Tibial nerve (tissue), 4 donors: ENCODE measurements around the gene TBRG1. TPM values are rescaled to one million over a fixed set of nuclear protein-coding genes. Genes with fewer than 3 reads are reported as not detected.
A peak's percentile ranks its signal among the peaks of the same experiment; 100 is the strongest.

Experiments used
- DNase-seq, 2 donors: peaks; one replicate each; pipeline ENCODE4 v3.0.0-alpha.2; 2019; ENCODE audit warnings: low spot score in 2 of 2
- H3K27ac ChIP-seq, 4 donors: fragments of 200-600 bp; sonication (generic) in 3 of 4; one replicate each; pipeline ENCODE4 v1.5.1; 2017 to 2019; ENCODE audit warnings: mild to moderate bottlenecking in 1 of 4
- H3K27me3 ChIP-seq, 2 donors: fragments of 200-600 bp; sonication (generic) in 1 of 2; one replicate each; pipeline versions ENCODE4 v1.5.1 to v1.6.0; 2017 to 2019
- H3K36me3 ChIP-seq, 3 donors: fragments of 200-600 bp; sonication (generic); one replicate each; pipeline ENCODE4 v1.5.1; 2018 to 2019
- H3K4me1 ChIP-seq, 4 donors: fragments of 200-600 bp; sonication (generic) in 3 of 4; one replicate each; pipeline ENCODE4 v1.5.1; 2017 to 2019
- H3K4me3 ChIP-seq, 4 donors: fragments of 200-600 bp; sonication (generic) in 3 of 4; one replicate each; pipeline ENCODE4 v1.5.1; 2017 to 2019; ENCODE audit warnings: mild to moderate bottlenecking in 1 of 4, moderate library complexity in 1 of 4
- H3K9me3 ChIP-seq, 4 donors: fragments of 200-600 bp; sonication (generic) in 3 of 4; one replicate each; pipeline ENCODE4 v1.5.1; 2017 to 2019
- CTCF ChIP-seq, 5 experiments: fragments of 200-600 bp in 3 of 5; fragments of 450-650 bp in 2 of 5; sonication (generic) in 3 of 5; IDR thresholded peaks; one replicate each; pipeline ENCODE4 v1.5.1; 2016 to 2019; ENCODE audit warnings: antibody characterized with exemption in 5 of 5, mild to moderate bottlenecking in 3 of 5, moderate library complexity in 2 of 5
- EP300 ChIP-seq, 2 donors: sonication (generic); formaldehyde crosslinking; IDR thresholded peaks; one replicate each; pipeline ENCODE4 v1.6.1; 2017; ENCODE audit warnings: antibody characterized with exemption in 2 of 2, mild to moderate bottlenecking in 1 of 2
- POLR2A ChIP-seq, 2 donors: fragments of 450-650 bp; IDR thresholded peaks; one replicate each; pipeline ENCODE4 v1.6.1; 2017; ENCODE audit warnings: antibody characterized with exemption in 2 of 2, mild to moderate bottlenecking in 2 of 2, moderate library complexity in 2 of 2
- WGBS, 2 donors: methylation state at CpG; one replicate each; pipeline ENCODE4 v1.1.5; 2018; 5-methylcytosine and 5-hydroxymethylcytosine counted together
- total RNA-seq, 4 donors: library from RNA; depleted of rRNA; stranded (reverse); fragments of >200 nt; gene quantifications; one replicate each; pipeline ENCODE4 v1.1.0, GENCODE V29; 2016

Gene TBRG1
- total RNA-seq, 4 donors from 2014 or later: 32.7 to 45.4 (median 36.4) TPM

DNA sequence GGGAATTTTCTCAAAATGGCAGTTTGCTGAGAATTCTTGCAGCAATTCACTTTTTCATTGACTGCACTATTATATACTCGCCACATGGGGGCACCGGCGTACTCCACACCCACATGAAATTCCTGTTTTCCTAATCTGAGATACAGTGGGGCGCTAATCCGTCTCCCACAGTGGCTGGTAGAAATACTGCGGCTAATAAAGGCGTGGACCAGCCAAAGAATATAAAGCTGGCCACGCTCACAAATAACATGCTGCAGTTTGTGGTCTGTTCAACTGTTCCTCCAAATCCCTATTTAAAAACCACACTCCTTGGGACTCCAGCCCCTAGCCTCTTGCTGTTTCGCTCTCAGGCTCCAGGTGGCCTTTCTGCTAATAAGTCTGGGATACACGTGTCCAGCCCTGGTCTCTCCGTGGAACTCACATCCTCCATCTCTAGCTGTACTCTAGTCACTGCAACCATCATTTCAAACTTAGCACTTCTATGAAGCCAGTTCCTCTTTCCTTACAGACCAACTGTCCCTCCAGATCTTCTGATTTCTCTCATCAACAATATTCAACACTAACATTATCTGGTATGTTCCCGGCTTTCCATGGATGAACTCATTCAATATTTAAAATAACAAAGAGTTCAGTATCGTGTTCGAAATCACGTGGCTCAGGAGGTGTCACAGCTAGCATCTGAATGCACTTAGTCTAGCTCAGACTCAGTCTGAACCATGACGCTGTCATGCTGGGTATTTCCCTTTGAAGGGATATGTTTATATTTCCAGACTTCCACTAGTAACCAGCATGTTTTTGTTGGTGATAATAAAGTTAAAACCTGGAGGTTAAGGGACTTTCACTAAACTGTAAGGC lies 22.0 kb downstream of the TBRG1 start:
- Histone ChIP-seq H3K27ac (peak overlapping the region in 1 of 4 donors; percentile 31), H3K9me3 (no peaks in the 10 kb centered on the region), H3K4me1 (peaks cover 0 to 6% (median 0%) of the 10 kb centered on the region in 4 donors), H3K4me3 (peak overlapping the region in 1 of 4 donors; percentile 21), H3K36me3 (peaks cover 0 to 20% (median 0%) of the 10 kb centered on the region in 3 donors), H3K27me3 (no peaks in the 10 kb centered on the region)
- DNase-seq: peak; percentile 24 to 25
- TF ChIP-seq EP300 (IDR thresholded peaks at IDR 0.05) (no peak), CTCF (IDR thresholded peaks at IDR 0.05) (peak; percentile 75 to 79 (median 77)), POLR2A (IDR thresholded peaks at IDR 0.05) (no peak)
- 17 to 19% methylated on average over 16 of the region's 16 CpGs for WGBS, 2 donors

- H3K27ac ChIP-seq: no peak overlapping the region
- H3K9me3 ChIP-seq: no peaks in the 10 kb centered on the region
- TF ChIP-seq POLR2A (IDR thresholded peaks at IDR 0.05): no peak
- no peak for TF ChIP-seq EP300 (IDR thresholded peaks at IDR 0.05)
- no peak for TF ChIP-seq CTCF (IDR thresholded peaks at IDR 0.05)
- 81 to 84% methylated on average over 3 of the region's 3 CpGs for WGBS, 2 donors
- H3K27me3 ChIP-seq: no peaks in the 10 kb centered on the region
- H3K4me1 ChIP-seq: peaks cover 0 to 6% (median 0%) of the 10 kb centered on the region in 4 donors
- no peak overlapping the region for H3K4me3 ChIP-seq
- H3K36me3 ChIP-seq: peaks cover 0 to 29% (median 0%) of the 10 kb centered on the region in 3 donors
- DNase-seq: no peak
Observed at GRCh38 chr11:124646148-124646547, 23.5 kb downstream of the TBRG1 start.

GRCh38 chr11:124648610-124649009 lies 25.9 kb downstream of the TBRG1 start:
- 61 to 66% methylated on average over 6 of the region's 6 CpGs for WGBS, 2 donors
- Histone ChIP-seq H3K9me3 (no peaks in the 10 kb centered on the region), H3K4me3 (no peak overlapping the region), H3K27me3 (no peaks in the 10 kb centered on the region), H3K36me3 (peaks cover 0 to 53% (median 0%) of the 10 kb centered on the region in 3 donors), H3K27ac (no peak overlapping the region), H3K4me1 (peaks cover 0 to 6% (median 0%) of the 10 kb centered on the region in 4 donors)
- no peak for DNase-seq
- TF ChIP-seq POLR2A (IDR thresholded peaks at IDR 0.05): no peak
- TF ChIP-seq EP300 (IDR thresholded peaks at IDR 0.05): no peak
- TF ChIP-seq CTCF (IDR thresholded peaks at IDR 0.05): no peak

GRCh38 chr11:124656774-124657630 lies 34.3 kb downstream of the TBRG1 start:
- TF ChIP-seq POLR2A (IDR thresholded peaks at IDR 0.05): no peak
- TF ChIP-seq EP300 (IDR thresholded peaks at IDR 0.05): no peak
- TF ChIP-seq CTCF (IDR thresholded peaks at IDR 0.05): no peak
- no peak overlapping the region for H3K27ac ChIP-seq
- 48 to 51% methylated on average over 16 of the region's 16 CpGs for WGBS, 2 donors

More at GRCh38 chr11:124656774-124657630, 34.3 kb downstream of the TBRG1 start:
- Histone ChIP-seq H3K27me3 (no peaks in the 10 kb centered on the region), H3K9me3 (no peaks in the 10 kb centered on the region), H3K4me1 (no peaks in the 10 kb centered on the region), H3K36me3 (peaks cover 0 to 39% (median 0%) of the 10 kb centered on the region in 3 donors), H3K4me3 (no peak overlapping the region)
- DNase-seq: no peak
